Calu3 (cell line): ENCODE measurements around the gene MINDY4. TPM values are rescaled to one million over a fixed set of nuclear protein-coding genes. Genes with fewer than 3 reads are reported as not detected.

Experiments
- BruUV-seq: library from RNA; stranded (reverse); fragments of 400-500 nt; replicated peaks from 2 replicates; lab custom pipeline; 2021; lab: Mats Ljungman, UMichigan
- CTCF ChIA-PET: fragments of 300-600 bp; sonication (Branson Sonifier 250); formaldehyde crosslinking; loops from one replicate; lab custom pipeline; 2022; ENCODE audit warnings: antibody characterized with exemption; lab: Charles Lee
- DNase-seq: peaks from one replicate; pipeline ENCODE4 v3.0.0; 2022
- H3K27ac Mint-ChIP-seq: one replicate; pipeline ENCODE4 v1.8.0; 2022; ENCODE audit warnings: mixed read lengths; ENCODE audit not compliant: unreplicated experiment
- H3K27me3 Mint-ChIP-seq: one replicate; pipeline ENCODE4 v1.8.0; 2022; ENCODE audit warnings: mixed read lengths; ENCODE audit not compliant: unreplicated experiment
- H3K36me3 Mint-ChIP-seq: one replicate; pipeline ENCODE4 v1.8.0; 2022; ENCODE audit warnings: mild to moderate bottlenecking, moderate library complexity, mixed read lengths; ENCODE audit not compliant: insufficient read depth, unreplicated experiment
- H3K4me1 Mint-ChIP-seq: one replicate; pipeline ENCODE4 v1.8.0; 2022; ENCODE audit warnings: mild to moderate bottlenecking, low read depth, mixed read lengths; ENCODE audit not compliant: unreplicated experiment
- H3K4me3 Mint-ChIP-seq: one replicate; pipeline ENCODE4 v1.8.0; 2022; ENCODE audit warnings: mild to moderate bottlenecking, low read depth, moderate library complexity, mixed read lengths; ENCODE audit not compliant: unreplicated experiment
- H3K9me3 Mint-ChIP-seq: one replicate; pipeline ENCODE4 v1.8.0; 2022; ENCODE audit warnings: low read depth, mixed read lengths; ENCODE audit not compliant: unreplicated experiment
- intact Hi-C: fragments of 100-400 bp; cut with micrococcal nuclease; formaldehyde crosslinking; loops from one replicate; pipeline ENCODE4 v1.10.0; 2022; ENCODE audit not compliant: unreplicated experiment
- total RNA-seq: library from RNA; stranded (reverse); gene quantifications from 2 replicates; pipeline ENCODE4 v1.2.3, GENCODE V29; 2022
- TF ChIP-seq, protein P1 (sequence below): fragments of 200-600 bp; IDR thresholded peaks from one replicate; pipeline ENCODE4 v1.8.0; 2022; ENCODE audit warnings: antibody characterized with exemption; ENCODE audit not compliant: unreplicated experiment

The MINDY4 gene
- total RNA-seq, 1 experiment from 2014 or later: 12.4 TPM

DNA sequence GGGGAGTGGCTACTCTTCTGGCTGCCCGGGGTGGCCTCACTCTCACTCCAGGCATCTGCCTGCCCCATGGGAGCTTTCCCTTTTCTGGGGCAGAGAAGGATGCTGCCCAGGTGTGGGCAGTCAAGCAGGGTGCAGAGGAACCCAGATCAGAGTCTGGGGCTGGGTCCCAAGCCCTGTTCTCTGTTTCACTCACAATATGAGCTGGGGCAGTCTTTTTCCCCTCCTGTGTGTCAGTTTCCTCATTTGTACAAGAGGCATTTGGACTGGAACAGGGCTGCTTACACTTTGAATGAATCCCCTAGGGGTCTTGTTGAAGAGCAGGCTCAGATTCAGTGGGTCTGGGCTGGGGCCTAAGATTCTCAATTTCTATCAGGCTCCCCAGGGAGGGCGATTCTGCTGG, 102.0 kb downstream of the MINDY4 start:
- no peak for DNase-seq
- Mint-ChIP-seq H3K36me3 (no peaks in the 10 kb centered on the region), H3K4me3 (no peak overlapping the region), H3K27me3 (no peaks in the 10 kb centered on the region), H3K4me1 (no peaks in the 10 kb centered on the region), H3K27ac (no peak overlapping the region), H3K9me3 (no peaks in the 10 kb centered on the region)
- intact Hi-C loops: no loop called here
- BruUV-seq: no TSS peak
- CTCF ChIA-PET: interaction anchor here (0.8 to 1.1 kb wide), 2 partner anchors 9 to 43 kb away, joined by 3 to 4 read pairs; no protein-coding TSS in a partner anchor
- TF ChIP-seq, protein P1, sequence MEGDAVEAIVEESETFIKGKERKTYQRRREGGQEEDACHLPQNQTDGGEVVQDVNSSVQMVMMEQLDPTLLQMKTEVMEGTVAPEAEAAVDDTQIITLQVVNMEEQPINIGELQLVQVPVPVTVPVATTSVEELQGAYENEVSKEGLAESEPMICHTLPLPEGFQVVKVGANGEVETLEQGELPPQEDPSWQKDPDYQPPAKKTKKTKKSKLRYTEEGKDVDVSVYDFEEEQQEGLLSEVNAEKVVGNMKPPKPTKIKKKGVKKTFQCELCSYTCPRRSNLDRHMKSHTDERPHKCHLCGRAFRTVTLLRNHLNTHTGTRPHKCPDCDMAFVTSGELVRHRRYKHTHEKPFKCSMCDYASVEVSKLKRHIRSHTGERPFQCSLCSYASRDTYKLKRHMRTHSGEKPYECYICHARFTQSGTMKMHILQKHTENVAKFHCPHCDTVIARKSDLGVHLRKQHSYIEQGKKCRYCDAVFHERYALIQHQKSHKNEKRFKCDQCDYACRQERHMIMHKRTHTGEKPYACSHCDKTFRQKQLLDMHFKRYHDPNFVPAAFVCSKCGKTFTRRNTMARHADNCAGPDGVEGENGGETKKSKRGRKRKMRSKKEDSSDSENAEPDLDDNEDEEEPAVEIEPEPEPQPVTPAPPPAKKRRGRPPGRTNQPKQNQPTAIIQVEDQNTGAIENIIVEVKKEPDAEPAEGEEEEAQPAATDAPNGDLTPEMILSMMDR: no peak

DNA sequence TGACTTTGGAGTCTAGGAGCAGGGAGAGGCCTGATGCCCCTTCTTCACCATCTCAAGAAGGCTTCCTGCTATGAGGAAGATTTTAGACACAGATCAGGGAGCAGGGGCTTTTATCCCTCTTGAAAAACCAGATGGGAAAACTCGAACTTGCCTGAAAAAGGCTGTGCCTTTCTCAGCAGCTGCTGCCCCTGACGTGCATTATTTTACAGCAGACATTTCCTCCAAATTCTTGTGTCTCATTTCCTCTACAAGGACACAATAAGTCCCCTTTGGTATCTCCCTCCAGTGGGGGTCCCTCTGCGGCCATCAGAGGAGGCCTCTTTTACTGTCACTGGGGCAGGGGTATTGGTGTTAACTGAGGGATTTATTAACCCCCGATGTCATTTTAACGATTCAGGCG, 102.4 kb downstream of the MINDY4 start:
- H3K27me3 Mint-ChIP-seq: no peaks in the 10 kb centered on the region
- CTCF ChIA-PET: interaction anchor here (0.8 kb wide), 1 partner anchor 9 kb away, joined by 4 read pairs; no protein-coding TSS in a partner anchor
- intact Hi-C loops: no loop called here
- H3K27ac Mint-ChIP-seq: no peak overlapping the region
- no peaks in the 10 kb centered on the region for H3K36me3 Mint-ChIP-seq
- no peaks in the 10 kb centered on the region for H3K9me3 Mint-ChIP-seq
- H3K4me1 Mint-ChIP-seq: no peaks in the 10 kb centered on the region
- no TSS peak for BruUV-seq
- DNase-seq: no peak
- H3K4me3 Mint-ChIP-seq: no peak overlapping the region
- TF ChIP-seq, protein P1: no peak

GRCh38 chr7:30874656-30875302, 103.6 kb downstream of the MINDY4 start:
- BruUV-seq: no TSS peak
- Mint-ChIP-seq H3K36me3 (no peaks in the 10 kb centered on the region), H3K4me1 (no peaks in the 10 kb centered on the region), H3K27ac (no peak overlapping the region), H3K27me3 (no peaks in the 10 kb centered on the region), H3K4me3 (no peak overlapping the region), H3K9me3 (no peaks in the 10 kb centered on the region)
- intact Hi-C loops: no loop called here
- no peak for DNase-seq
- TF ChIP-seq, protein P1: no peak
- CTCF ChIA-PET: no interaction called here

- Mint-ChIP-seq H3K36me3 (no peaks in the 10 kb centered on the region), H3K9me3 (no peaks in the 10 kb centered on the region), H3K4me3 (no peak overlapping the region), H3K27me3 (no peaks in the 10 kb centered on the region), H3K27ac (no peak overlapping the region), H3K4me1 (no peaks in the 10 kb centered on the region)
- TF ChIP-seq, protein P1: no peak
- CTCF ChIA-PET: no interaction called here
- no peak for DNase-seq
- no TSS peak for BruUV-seq
- intact Hi-C loops: no loop called here
Measured at GRCh38 chr7:30877015-30877769, 106.0 kb downstream of the MINDY4 start.
